HepG2 (cell line): ENCODE measurements around the gene LRRC51. TPM values are rescaled to one million over a fixed set of nuclear protein-coding genes. Genes with fewer than 3 reads are reported as not detected.

Source experiments
- AKAP8 ChIP-seq: sonication (generic); formaldehyde crosslinking; IDR thresholded peaks from 2 replicates; pipeline ENCODE4 v1.5.1; 2020; ENCODE audit warnings: mild to moderate bottlenecking, missing genetic modification reagents
- CBX1 ChIP-seq: IDR thresholded peaks from one replicate; pipeline ENCODE4 v1.6.1; 2016; ENCODE audit warnings: antibody characterized with exemption, low read depth
- DPF2 ChIP-seq: sonication (generic); formaldehyde crosslinking; IDR thresholded peaks from 2 replicates; pipeline ENCODE4 v1.4.0; 2020; ENCODE audit warnings: mild to moderate bottlenecking, low read depth, missing genetic modification reagents, borderline replicate concordance
- GTF2F1 ChIP-seq: fragments of 150-350 bp; IDR thresholded peaks from 2 replicates; pipeline ENCODE4 v1.6.1; 2014; ENCODE audit warnings: low read length
- KDM5B ChIP-seq: sonication (generic); formaldehyde crosslinking; IDR thresholded peaks from 2 replicates; pipeline ENCODE4 v1.4.0; 2020; ENCODE audit warnings: missing genetic modification reagents, mild to moderate bottlenecking, borderline replicate concordance
- KDM6A ChIP-seq: IDR thresholded peaks from 2 replicates; pipeline ENCODE4 v1.6.1; 2016; ENCODE audit warnings: low read depth
- NFE2L2 ChIP-seq: fragments of 150-350 bp; IDR thresholded peaks from 2 replicates; pipeline ENCODE4 v1.6.1; 2014; ENCODE audit warnings: low read length
- NFYB ChIP-seq: sonication (generic); formaldehyde crosslinking; IDR thresholded peaks from 2 replicates; pipeline ENCODE4 v1.4.0; 2020; ENCODE audit warnings: missing genetic modification reagents
- NONO ChIP-seq, 2 experiments: fragments of 450-650 bp in 1 of 2; sonication (generic) in 1 of 2; formaldehyde crosslinking in 1 of 2; IDR thresholded peaks in 1 of 2; conservative IDR thresholded peaks in 1 of 2; 2 replicates each; pipeline versions ENCODE4 v1.6.1 to v1.8.0; 2017 to 2022; ENCODE audit warnings: mild to moderate bottlenecking in 1 of 2, missing genetic modification reagents in 1 of 2, moderate library complexity in 1 of 2
- RBFOX2 ChIP-seq: fragments of 200-400 bp; formaldehyde crosslinking; IDR thresholded peaks from 2 replicates; pipeline ENCODE4 v1.6.1; 2017; ENCODE audit warnings: low read depth, mild to moderate bottlenecking, low read length
- SP2 ChIP-seq: sonication (generic); formaldehyde crosslinking; IDR thresholded peaks from 2 replicates; pipeline ENCODE4 v1.5.1; 2020; ENCODE audit warnings: mild to moderate bottlenecking, missing genetic modification reagents
- TGIF2 ChIP-seq: IDR thresholded peaks from 2 replicates; pipeline ENCODE4 v1.6.1; 2016; ENCODE audit warnings: control low read depth, missing compliant biosample characterization
- ZBTB38 ChIP-seq: sonication (generic); formaldehyde crosslinking; IDR thresholded peaks from 2 replicates; pipeline ENCODE4 v1.5.1; 2020; ENCODE audit warnings: mild to moderate bottlenecking, missing genetic modification reagents
- ZNF10 ChIP-seq: sonication (generic); formaldehyde crosslinking; IDR thresholded peaks from 2 replicates; pipeline ENCODE4 v1.4.0; 2020; ENCODE audit warnings: mild to moderate bottlenecking, low read depth, missing genetic modification reagents, borderline replicate concordance
- ZNF567 ChIP-seq: sonication (generic); formaldehyde crosslinking; IDR thresholded peaks from 2 replicates; pipeline ENCODE4 v1.8.1; 2023; ENCODE audit warnings: mild to moderate bottlenecking, missing genetic modification reagents, borderline replicate concordance
- polyA plus RNA-seq, 8 experiments: library from polyadenylated mRNA; depleted of rRNA in 3 of 8; stranded (reverse) in 7 of 8; unstranded in 1 of 8; fragments of >200 nt; fragmentation: Illumina TruSeq in 4 of 8; extraction: Trizol in 4 of 8; gene quantifications; 2 replicates each; pipeline versions ENCODE4 v1.2.1 to v1.2.3, GENCODE V29; 2011 to 2016; ENCODE audit warnings: low read depth in 4 of 8, missing spikeins in 1 of 8, mixed read lengths in 1 of 8; ENCODE audit not compliant: insufficient read depth in 1 of 8
- total RNA-seq, 5 experiments: library from RNA; depleted of rRNA; stranded (reverse); fragments of >200 nt; fragmentation: Illumina TruSeq; extraction: Trizol; gene quantifications; 2 replicates each; pipeline ENCODE4 v1.2.3, GENCODE V29; 2016; ENCODE audit warnings: low read depth in 1 of 5
- TF ChIP-seq, protein P1 (sequence below): sonication (generic); formaldehyde crosslinking; IDR thresholded peaks from 2 replicates; pipeline ENCODE4 v1.8.0; 2022; ENCODE audit warnings: mild to moderate bottlenecking, missing genetic modification reagents, moderate library complexity
- TF ChIP-seq, protein P2 (sequence below): sonication (generic); formaldehyde crosslinking; conservative IDR thresholded peaks from 2 replicates; pipeline ENCODE4 v1.4.0; 2020; ENCODE audit warnings: missing genetic modification reagents
- TF ChIP-seq, protein P3 (sequence below): sonication (generic); formaldehyde crosslinking; IDR thresholded peaks from 2 replicates; pipeline ENCODE4 v1.4.0; 2020; ENCODE audit warnings: missing genetic modification reagents
- TF ChIP-seq, protein P4 (sequence below): IDR thresholded peaks from 2 replicates; pipeline ENCODE4 v1.6.1; 2016; ENCODE audit warnings: missing compliant biosample characterization, missing genetic modification reagents, borderline replicate concordance

The LRRC51 gene
- total and polyA plus RNA-seq, 2 of the 13 experiments (the other 11 are each of a cell fraction or from before 2014, with no cell fraction given) = 5.3 to 6.0 TPM

DNA sequence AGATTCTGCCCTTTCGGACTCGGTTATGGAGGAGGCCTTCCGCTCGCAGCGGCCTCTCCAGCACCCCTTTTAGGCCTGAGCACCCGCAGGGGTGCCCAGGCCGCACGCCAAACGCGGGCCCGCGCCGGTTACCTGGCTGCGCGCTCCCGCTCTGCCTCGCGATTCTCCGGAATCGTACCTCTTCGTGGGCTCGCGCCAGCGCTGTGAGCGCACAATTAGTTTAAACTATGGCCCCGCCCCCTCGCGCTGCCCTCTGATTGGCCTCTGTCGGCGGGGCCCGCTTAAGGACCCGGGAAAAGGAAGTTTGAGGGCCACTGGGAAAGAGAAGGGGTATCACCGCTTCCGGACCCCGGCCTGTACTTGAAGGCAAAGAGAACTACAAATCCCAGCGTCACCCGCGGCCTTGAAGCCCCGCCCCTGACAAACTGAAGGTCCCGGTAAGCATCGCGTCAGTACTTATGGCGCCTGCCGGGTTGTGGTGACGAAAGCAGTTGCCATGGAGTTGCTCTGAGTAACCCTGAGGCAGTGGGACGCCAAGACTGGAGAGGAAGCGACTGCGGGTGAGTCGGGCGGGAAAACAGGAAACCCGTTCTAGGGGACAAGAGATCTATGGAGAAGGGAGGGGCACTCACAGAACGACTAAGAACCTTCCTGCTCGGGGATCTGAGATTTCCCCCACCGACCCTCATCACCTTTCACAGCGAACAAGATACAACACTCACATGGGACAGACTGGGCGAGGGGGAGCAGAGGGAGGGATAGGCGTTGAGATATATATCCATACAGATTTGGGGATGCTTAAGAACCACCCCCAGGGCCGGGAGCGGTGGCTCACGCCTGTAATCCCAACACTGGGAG lies at the start of gene LRRC51, which contains the start of gene NUMA1 (continued):
- TF ChIP-seq GTF2F1 = no peak
- TF ChIP-seq ZNF10 = no peak
- TF ChIP-seq NFE2L2 = no peak
- TF ChIP-seq KDM5B = peak; percentile 18; the same call in 1 of the 2 replicates
- no peak for TF ChIP-seq AKAP8 (CRISPR knock-in tag)
- no peak for TF ChIP-seq NONO (IDR thresholded peaks at IDR 0.05)
- TF ChIP-seq NONO (CRISPR knock-in tag; conservative IDR thresholded peaks at IDR 0.05) = 0 out of 2 replicates have a peak, but pooled peaks have one; percentile 18
- TF ChIP-seq KDM6A (CRISPR knock-in tag) = no peak
- TF ChIP-seq, protein P1, sequence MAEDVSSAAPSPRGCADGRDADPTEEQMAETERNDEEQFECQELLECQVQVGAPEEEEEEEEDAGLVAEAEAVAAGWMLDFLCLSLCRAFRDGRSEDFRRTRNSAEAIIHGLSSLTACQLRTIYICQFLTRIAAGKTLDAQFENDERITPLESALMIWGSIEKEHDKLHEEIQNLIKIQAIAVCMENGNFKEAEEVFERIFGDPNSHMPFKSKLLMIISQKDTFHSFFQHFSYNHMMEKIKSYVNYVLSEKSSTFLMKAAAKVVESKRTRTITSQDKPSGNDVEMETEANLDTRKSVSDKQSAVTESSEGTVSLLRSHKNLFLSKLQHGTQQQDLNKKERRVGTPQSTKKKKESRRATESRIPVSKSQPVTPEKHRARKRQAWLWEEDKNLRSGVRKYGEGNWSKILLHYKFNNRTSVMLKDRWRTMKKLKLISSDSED (CRISPR knock-in tag) = no peak
- TF ChIP-seq ZBTB38 (CRISPR knock-in tag) = no peak
- TF ChIP-seq, protein P2, sequence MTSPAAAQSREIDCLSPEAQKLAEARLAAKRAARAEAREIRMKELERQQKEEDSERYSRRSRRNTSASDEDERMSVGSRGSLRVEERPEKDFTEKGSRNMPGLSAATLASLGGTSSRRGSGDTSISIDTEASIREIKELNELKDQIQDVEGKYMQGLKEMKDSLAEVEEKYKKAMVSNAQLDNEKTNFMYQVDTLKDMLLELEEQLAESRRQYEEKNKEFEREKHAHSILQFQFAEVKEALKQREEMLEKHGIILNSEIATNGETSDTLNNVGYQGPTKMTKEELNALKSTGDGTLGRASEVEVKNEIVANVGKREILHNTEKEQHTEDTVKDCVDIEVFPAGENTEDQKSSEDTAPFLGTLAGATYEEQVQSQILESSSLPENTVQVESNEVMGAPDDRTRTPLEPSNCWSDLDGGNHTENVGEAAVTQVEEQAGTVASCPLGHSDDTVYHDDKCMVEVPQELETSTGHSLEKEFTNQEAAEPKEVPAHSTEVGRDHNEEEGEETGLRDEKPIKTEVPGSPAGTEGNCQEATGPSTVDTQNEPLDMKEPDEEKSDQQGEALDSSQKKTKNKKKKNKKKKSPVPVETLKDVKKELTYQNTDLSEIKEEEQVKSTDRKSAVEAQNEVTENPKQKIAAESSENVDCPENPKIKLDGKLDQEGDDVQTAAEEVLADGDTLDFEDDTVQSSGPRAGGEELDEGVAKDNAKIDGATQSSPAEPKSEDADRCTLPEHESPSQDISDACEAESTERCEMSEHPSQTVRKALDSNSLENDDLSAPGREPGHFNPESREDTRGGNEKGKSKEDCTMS (CRISPR knock-in tag) = no peak
- TF ChIP-seq RBFOX2 = peak; percentile 85
- TF ChIP-seq ZNF567 = no peak
- TF ChIP-seq DPF2 = no peak
- TF ChIP-seq NFYB (CRISPR knock-in tag) = peak; percentile 92
- peak; percentile 74 for TF ChIP-seq SP2 (CRISPR knock-in tag)
- TF ChIP-seq TGIF2 = no peak; the same call in 1 of the 2 replicates
- TF ChIP-seq, protein P3, sequence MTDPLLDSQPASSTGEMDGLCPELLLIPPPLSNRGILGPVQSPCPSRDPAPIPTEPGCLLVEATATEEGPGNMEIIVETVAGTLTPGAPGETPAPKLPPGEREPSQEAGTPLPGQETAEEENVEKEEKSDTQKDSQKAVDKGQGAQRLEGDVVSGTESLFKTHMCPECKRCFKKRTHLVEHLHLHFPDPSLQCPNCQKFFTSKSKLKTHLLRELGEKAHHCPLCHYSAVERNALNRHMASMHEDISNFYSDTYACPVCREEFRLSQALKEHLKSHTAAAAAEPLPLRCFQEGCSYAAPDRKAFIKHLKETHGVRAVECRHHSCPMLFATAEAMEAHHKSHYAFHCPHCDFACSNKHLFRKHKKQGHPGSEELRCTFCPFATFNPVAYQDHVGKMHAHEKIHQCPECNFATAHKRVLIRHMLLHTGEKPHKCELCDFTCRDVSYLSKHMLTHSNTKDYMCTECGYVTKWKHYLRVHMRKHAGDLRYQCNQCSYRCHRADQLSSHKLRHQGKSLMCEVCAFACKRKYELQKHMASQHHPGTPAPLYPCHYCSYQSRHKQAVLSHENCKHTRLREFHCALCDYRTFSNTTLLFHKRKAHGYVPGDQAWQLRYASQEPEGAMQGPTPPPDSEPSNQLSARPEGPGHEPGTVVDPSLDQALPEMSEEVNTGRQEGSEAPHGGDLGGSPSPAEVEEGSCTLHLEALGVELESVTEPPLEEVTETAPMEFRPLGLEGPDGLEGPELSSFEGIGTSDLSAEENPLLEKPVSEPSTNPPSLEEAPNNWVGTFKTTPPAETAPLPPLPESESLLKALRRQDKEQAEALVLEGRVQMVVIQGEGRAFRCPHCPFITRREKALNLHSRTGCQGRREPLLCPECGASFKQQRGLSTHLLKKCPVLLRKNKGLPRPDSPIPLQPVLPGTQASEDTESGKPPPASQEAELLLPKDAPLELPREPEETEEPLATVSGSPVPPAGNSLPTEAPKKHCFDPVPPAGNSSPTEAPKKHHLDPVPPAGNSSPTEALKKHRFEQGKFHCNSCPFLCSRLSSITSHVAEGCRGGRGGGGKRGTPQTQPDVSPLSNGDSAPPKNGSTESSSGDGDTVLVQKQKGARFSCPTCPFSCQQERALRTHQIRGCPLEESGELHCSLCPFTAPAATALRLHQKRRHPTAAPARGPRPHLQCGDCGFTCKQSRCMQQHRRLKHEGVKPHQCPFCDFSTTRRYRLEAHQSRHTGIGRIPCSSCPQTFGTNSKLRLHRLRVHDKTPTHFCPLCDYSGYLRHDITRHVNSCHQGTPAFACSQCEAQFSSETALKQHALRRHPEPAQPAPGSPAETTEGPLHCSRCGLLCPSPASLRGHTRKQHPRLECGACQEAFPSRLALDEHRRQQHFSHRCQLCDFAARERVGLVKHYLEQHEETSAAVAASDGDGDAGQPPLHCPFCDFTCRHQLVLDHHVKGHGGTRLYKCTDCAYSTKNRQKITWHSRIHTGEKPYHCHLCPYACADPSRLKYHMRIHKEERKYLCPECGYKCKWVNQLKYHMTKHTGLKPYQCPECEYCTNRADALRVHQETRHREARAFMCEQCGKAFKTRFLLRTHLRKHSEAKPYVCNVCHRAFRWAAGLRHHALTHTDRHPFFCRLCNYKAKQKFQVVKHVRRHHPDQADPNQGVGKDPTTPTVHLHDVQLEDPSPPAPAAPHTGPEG (CRISPR knock-in tag) = peak; percentile 70; the same call in 1 of the 2 replicates
- TF ChIP-seq, protein P4, sequence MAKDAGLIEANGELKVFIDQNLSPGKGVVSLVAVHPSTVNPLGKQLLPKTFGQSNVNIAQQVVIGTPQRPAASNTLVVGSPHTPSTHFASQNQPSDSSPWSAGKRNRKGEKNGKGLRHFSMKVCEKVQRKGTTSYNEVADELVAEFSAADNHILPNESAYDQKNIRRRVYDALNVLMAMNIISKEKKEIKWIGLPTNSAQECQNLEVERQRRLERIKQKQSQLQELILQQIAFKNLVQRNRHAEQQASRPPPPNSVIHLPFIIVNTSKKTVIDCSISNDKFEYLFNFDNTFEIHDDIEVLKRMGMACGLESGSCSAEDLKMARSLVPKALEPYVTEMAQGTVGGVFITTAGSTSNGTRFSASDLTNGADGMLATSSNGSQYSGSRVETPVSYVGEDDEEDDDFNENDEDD (CRISPR knock-in tag) = peak; percentile 90
- no peak for TF ChIP-seq CBX1
